HL-60/S4 treated with retinoic acid at 250 ng/mL for 4 days and 3 days (cell line): ENCODE results near the gene LSMEM2.

Experiments used
- in situ Hi-C: fragments of 300-500 bp; cut with MboI; formaldehyde crosslinking; loops from 2 replicates; pipeline ENCODE4 v1.7.0; 2022; ENCODE audit warnings: low sequenced_read_pairs

Gene LSMEM2

DNA sequence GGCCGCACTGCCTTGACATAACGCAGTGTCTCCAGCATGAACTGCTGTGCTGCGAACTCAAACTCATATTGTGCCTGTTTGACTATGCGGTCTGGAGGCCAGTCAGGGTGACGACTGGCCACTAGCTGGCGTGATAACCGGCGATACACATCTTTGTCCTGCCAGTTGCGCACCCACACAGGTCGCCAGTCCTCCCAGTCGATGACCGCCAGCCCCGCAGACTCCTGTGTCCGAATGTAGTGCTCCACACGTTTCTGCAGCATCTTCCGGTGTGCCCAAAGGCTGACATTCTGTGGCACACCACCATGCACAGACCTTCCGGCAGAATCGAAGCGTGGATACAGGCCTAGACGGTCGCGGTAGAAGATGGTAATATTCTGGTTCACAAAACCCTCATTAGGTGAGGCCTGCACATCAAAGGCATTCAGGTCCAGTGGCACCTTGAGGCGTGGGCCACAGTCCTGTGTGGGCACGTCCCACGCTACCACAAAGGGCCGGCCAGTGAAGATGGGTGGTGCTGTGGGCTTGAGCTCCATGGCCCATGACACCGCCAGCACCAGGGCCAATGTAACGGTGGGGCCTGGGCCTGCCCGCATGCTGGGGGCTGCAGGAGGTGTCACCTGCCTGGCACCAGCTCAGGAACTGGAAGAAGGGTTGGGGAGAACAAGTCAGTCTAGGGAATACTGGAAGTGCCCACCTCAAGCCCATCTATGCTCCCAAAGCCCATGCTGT is 41.2 kb downstream of the LSMEM2 start:
- in situ Hi-C loops: no loop called here

DNA sequence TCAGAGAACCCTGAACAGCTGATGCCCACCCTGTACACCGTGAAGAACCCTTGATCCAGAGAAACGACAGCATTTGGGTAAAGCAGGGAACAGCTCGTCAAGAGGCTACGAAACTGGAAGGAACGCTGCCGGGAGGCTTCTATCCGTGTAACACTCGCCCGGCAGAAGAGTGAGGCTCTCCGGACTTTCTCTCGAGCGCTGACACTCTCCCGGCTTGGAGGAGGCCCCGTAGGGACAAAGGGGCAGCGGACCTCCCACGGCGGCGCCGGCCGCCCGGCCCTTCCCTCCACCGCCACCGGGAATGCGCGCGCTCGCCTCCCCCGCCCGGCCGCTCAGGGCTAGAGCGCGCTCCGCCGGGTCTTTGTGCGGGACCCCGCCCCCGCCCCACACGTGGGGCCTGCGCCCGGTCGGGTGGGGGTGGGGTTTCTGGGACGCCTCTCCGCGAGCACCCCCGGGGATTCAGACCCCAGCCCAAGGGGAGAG is 42.0 kb downstream of the LSMEM2 start:
- in situ Hi-C loops: no loop called here

DNA sequence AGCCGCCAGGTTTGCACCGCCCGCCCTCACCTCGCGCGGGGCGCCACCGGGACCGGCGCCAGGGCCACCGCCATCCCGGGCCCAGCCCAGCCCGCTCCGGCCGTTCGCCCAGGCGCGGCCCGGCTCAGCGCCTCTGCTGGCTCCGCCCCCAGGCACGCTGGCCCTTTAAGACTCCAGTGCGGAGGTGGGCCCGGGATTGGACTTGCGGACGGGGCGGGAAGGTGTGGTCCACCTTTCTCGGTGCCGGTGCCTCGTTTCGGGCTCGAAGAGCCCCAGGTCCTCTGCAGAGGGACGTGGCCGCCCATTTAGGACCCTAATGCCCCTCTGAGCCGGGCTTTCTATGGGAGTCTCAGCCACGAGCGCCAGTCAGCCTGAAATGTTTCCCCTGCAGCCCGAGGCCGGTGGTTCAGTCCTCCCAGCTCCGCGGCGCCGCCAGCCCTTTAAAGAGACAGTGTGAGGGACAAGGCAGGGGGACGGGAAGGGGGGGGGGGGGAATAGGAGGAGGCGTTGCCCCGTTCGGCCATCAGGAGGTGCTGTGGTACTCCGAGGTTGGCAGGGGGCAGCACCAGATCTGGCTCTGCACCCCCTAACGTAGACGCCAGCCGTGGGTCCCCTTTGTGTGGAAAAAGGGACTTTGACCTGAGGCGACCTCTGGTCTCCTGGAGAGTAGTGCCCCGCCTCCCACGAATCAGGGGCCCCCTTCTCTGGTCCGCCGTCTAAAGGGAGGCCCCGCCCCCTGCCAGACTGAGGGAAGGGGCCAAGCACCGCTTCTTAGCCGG is 42.6 kb downstream of the LSMEM2 start:
- in situ Hi-C loops: no loop called here

DNA sequence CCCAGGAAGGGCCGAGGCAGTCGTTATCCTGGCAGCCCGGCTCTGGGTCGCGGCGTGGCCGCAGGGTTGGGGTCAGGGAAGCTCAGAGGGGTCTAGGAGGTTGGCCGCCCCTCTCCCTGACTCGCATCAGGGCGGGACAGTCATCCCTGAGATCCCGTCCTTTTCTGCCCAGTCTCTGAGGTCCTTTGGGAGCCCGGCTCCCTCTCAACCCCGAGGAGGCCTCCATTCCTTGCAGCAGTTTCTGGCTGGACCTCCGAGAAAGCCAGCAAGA is 43.2 kb downstream of the LSMEM2 start:
- in situ Hi-C loops: no loop called here

DNA sequence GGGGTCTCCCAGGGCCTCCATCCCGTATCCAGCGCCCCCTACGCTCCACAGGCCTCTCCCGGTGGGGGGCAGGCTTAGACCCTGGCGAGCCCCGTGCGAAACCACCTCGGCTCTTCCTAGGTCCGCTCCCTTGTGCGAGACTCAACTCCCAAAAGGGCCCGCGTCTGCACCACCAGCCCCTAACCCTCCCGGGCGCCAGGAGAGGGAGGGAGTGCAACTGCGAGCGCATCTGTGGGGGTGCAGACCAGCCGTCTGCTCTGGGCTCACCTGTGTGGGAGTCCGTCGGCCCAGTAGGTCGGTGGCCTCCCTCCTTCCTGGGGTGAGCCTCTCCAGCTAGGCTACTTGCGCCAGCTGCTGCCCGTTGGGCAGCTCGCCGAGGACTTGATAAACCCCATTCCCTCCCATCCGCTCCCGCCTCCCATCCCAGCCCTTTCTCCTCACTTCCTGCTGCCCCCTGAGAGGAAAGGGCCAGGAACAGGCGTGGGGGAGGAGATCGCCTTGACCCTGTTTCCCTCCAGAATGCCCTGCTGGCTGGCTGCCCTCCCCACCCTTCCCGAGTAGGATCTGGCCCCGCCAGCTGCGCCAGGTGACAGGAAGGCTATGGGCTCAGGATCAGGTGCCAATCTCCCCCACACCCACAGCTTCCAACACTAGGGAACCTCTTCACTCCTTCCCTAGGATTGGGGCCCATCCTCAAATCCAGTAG is 43.7 kb downstream of the LSMEM2 start, which contains the start of gene HYAL2:
HYAL2 (minus strand) TSS at position 360 of the 706 bp plus-strand sequence. CDS start 2,256 bp downstream, outside the sequence.
- in situ Hi-C loops: no loop called here

DNA sequence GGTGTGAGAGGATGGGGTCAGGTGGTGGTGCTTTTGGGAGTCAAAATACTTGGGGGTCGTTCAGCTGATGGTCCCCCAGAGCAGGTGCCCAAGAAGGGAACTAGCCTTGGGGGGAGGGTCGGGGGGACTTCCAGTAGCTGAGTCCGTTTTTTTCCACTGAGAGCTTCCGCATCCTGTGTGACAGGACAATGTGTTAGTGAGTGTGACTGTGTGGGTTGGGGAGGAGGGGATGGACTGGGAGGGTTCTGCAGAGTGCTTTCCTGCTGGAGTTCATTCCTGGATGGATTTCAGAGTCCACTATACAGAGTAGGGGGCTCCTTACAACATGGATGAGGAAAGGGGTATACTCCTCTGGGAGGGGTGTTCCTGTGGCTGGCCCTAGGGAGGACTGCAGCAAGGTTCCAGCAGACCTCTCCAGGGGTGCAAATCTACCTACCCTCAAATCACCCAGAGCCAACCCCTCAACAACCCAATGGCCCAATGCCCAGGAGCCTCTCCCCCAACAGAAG is 44.3 kb downstream of the LSMEM2 start:
- in situ Hi-C loops: no loop called here

DNA sequence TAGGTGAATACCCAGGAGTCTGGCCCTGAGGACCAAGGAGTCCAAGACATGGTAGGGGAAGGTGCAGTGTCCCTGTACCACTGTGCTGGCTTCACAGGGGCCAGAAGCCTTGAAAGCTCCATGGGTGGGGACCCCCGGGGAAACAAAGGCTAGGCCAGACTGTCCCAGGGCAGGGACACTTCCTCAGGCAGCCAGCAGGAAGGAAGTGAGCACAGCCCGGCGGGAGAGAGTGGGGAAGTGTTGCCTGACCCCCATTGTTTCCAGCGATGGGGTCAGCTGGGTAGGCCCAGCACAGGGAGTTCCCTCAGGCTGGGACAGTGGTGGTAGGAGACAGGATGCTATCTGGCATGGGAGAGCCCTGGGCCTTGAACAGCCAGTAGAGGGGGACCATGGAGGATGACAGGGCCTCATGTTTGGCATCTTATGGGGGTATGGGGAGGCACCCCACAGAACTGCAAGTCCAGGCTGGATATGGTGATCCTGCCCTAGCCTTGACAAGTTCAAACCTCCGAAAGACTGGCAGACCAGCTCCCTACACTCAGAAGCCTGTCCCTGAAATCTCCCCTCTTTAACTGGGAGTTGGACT is 44.8 kb downstream of the LSMEM2 start:
- in situ Hi-C loops: no loop called here

DNA sequence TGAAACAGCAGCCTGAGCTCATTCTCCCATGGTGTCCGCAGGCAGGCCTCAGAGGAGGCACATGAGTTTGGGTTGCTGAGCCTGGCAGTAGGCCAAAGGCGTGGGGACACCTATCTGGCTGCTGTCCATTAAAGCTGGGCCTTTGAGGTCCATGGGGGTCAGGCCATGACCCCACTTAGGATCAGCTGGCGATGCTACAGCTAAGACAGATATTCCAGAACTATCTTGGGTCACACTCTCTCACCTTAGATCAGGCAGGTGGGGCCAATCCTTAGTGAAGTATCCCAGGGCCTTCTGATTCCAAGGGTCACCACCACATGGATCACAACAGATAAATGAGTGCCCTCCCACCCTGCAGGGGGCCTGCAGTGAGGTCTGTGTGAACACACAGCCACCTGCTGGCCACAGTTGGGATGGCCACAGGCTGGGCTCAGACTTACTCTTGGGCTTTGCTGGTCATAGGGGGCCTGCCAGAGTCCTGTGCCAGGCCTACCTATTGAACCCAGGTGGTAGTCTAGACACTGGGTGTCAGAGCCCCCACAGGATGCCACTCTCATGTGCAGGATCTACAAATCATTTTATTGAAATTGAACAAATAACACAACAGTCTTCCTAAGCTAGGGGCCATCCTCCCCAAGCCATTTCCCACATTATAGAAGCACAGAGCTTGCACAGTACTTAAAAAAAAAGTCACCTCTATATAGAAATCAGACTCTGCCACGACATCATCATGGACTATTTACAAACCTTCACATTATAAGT is 45.6 kb downstream of the LSMEM2 start:
- in situ Hi-C loops: no loop called here

DNA sequence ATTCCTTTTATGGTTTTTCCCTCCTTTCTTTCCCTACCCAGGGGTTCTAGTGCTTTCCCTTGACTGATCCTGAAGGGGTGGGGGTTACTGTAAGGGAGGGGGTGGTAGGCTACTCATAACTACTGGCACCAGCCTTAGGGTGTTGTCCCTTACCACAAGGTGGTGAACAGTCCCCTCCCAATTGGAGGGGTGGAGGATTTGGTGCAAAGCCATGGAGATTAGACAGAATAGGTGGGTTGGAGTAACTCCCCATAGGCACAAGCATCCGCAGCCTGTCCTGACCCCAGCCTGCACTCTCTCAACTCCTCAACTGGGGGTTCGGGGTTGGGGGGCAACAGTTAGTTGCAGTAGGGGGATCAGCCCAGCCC is 46.2 kb downstream of the LSMEM2 start:
- in situ Hi-C loops: no loop called here

DNA sequence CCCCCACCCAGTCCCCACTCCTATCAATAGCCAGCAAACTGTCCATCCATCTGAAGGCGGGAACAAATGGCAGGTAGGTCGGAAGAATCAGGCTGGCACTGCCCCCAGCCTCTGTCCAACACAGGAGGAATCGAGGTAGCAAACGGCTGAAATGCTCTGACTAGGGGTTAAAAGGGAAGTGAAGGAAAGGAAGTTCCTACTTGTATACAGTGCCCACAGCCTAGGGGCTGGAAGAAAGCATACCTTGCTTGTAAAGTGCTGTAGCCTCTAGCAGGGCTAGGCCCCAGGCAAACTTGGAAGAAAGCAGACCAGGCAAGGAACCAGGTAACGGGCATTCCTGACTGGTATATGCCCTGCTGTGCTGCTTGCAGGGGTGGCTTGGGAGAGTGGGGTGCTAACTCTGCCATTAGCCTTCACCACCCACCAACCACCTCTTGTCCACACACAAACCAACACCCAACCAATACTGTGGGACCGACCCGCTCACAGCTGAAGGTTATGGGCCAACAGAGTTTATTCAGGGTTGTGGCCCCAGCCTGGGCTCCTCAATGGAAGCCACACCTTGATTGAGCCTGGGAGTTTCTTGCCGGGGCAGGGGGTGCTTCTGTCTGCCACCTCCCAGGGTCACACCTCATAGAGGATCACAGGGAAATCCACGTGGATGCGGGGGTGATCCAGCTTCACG is 46.8 kb downstream of the LSMEM2 start:
- in situ Hi-C loops: no loop called here

DNA sequence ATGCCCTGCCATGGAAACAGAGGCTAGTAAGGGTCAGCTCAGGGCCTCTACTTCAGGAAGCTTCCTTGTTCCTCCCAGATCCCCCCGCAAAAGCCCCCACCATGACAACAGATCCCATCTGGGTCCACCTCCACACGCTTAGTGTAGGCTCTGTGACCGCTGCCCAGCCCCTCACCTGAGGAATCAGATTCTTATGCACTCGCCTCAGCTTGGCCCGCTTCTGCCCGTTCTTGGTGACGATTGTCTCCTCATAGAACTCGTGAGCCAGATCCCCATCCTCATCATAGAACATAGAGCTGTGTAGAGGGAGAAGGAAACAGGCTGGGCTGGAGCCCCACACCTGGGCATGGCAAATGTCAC is 47.3 kb downstream of the LSMEM2 start:
- in situ Hi-C loops: no loop called here

DNA sequence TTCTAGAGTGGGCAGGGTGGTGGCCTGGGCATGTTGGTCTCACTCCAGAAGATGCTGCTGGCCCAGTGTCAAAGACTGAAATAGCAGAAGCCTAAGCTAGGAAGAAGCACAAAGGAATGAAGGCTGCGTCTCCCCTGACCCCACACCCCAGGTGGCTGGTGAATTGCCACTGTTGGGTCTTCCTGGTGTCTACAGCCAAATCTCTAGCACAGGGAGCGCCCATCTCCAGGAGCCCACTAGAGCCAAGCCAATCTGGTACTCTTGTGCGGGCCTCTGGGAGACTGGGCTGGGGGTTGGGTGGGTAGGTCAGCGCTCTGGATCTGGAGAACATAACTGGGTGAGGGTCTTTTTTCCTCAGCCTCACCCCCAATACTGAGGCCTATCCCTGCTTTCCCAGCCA is 48.2 kb downstream of the LSMEM2 start:
- in situ Hi-C loops: no loop called here

DNA sequence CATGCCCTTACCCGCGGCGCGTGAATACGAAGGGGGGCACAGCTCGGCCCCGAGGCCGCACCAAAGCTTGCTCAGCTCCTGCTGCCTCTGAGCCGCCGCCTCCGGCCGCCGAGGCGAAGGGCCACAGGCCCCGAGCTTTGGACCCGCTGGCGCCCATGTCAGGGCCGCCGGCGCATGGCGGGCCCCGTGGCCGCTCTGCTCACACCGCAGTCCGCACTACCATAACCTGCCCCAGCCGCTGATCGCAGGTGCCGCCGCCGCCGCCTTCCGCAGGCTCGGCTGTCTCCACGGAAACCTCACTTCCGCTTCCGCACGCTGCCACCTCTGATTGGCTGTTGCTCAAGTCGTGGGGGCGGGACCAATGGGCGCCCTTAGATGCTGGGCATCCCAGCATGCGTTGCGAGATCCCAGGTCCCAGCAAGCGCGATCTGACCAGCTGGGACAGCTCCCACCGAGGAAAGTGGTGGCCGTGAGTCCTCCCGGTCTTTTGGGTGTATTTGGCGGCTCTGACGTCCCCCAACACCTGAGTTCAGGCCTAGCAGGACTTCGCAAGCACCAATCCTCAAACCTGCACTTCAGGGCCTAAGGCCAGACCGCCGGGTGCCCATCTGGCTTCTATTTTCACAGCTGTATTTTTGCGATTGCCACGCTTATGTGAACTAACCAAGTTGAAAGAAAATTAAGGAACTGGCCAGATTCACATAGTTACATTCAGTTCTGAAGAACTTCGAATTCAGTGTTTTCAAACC is 49.2 kb downstream of the LSMEM2 start, which contains the start of gene TUSC2:
TUSC2 (minus strand) TSS at position 281 of the 749 bp plus-strand sequence; CDS start at position 157, 124 bp downstream.
- in situ Hi-C loops: no loop called here

DNA sequence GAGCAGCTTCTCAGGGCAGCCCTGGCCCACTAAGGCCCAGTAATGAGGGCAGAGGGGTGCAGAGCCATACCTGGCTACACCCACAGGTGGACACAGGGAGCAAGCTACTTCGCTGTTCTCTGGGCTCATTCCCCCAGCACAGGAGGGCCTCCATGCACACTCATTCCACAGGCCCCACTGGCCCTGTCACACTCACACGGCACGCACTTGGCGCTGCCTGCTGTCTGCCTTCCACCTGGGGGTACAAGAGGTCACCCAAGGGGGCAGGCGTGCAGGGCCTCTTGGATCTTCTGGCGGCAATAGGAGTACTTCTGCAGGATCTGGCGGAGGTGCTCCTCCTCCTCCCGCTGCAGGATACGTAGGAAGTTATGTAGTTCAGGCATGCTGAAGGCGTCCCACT is 51.4 kb downstream of the LSMEM2 start:
- in situ Hi-C loops: no loop called here

DNA sequence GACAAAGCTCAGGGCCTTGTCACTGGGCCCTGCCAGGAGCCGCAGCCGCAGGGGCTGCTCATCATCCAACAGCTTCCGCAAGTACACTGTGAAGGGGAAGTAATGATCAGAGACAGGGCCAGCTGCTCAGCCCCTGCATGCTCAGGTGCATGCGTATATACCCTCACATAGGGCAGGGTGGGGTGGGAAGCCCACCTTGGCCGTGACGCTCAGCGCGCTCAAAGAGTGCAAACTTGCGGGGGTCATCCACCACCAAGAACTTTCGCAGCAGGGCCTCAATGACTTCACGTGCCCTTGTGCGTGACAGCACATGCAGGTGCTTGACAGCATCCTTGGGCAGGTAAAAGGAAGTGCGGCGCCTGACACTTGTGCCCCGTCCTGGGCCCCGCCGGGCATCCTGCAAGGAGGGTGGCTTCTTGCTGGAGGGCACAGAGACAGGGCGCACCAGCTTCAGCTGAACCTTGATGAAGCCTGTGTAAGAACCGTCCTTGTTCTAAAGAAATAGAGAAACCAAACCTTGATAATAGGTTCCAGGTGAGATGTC is 52.5 kb downstream of the LSMEM2 start:
- in situ Hi-C loops: no loop called here

DNA sequence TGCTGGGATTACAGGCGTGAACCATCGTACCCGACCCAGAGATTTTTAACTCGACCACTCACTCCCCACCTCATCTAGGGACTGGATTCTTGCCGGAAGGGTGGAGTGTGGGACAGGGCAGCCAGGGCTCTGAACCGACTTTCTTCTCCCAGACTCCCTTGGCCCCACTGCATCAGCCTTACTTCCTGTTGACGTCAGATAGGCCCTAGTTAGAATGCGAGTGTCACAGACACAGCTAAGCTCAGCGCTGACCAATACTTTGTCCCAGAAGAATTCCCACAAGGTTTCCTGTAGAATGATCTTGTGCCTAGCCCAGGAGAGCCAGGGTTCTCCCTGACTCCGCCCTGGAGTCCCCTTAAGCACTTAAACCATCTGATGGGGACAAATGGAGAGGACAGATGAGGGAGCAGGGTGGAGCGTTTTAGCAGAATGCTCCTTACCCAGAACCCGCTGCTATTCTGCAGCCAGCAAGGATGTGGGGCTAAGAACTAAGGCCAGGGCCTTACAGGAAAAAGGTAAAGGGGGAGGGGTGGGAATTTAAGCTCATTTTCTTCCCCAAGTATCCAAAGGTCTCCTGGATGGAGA is 54.9 kb downstream of the LSMEM2 start:
- in situ Hi-C loops: no loop called here

DNA sequence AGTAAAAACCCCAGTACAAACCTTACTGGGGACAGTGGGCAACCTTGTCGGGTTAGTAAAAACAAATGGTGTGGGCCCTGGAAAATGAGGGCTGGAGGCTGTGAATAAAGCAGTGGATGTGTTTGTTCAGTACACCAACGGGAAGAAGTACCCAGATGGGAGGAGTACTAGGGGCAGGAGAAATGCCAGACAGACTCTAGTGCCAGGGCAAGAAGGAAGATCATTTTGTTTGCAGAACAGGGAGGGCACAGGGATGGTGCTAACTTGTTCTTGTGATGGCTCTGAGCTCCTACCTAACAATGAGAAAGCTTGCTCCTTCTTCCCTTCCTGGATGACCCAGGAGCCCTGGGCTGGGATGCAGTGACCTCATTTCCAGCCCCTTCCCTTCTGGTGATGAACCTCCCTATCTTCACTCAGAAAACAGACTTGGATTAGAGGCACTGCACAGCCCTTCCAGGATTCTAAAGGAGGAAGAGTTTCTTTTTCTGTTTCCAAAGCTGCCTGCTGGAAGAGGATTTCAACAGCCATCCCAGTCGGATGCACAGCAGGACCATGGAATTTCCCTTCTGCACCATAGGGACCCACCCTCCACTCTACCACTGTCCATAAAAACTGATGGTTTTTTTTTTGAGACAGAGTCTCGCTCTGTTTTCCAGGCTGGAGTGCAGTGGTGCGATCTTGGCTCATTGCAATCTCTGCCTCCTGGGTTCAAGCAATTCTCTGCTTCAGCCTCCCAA is 55.6 kb downstream of the LSMEM2 start:
- in situ Hi-C loops: no loop called here
